Breast epithelium (tissue), 3 donors: Measurements from ENCODE around the gene FUZ.

Experiments used
- CTCF ChIP-seq, 3 donors: fragments of 450-650 bp; IDR thresholded peaks; one replicate each; pipeline ENCODE4 v1.5.1; 2016 to 2017; ENCODE audit warnings: antibody characterized with exemption in 3 of 3, mild to moderate bottlenecking in 3 of 3, moderate library complexity in 3 of 3
- POLR2A ChIP-seq: fragments of 450-650 bp; IDR thresholded peaks from one replicate; pipeline ENCODE4 v1.6.1; 2016; ENCODE audit warnings: antibody characterized with exemption, mild to moderate bottlenecking, moderate library complexity
- POLR2AphosphoS5 ChIP-seq, 3 donors: sonication (generic); formaldehyde crosslinking; IDR thresholded peaks; one replicate each; pipeline ENCODE4 v1.6.1; 2017; ENCODE audit warnings: antibody characterized with exemption in 3 of 3

GRCh38 chr19:49808711-49809159 lies 4.4 kb downstream of the FUZ start:
- TF ChIP-seq CTCF (IDR thresholded peaks at IDR 0.05) (no peak), POLR2AphosphoS5 (IDR thresholded peaks at IDR 0.05) (peak in 2 of 3 donors; percentile 21 to 30), POLR2A (peak; percentile 35)
